ENCODE measurements around the gene RBM11.
"Not testable (repeated sequence)": the region's sequence is repeated elsewhere in the genome, so short reads cannot be mapped to it uniquely, and the experiment has no call there.

RBM11 gene

GRCh38 chr21:14215971-14216641 is at the start of gene RBM11:
Gene RBM11 (plus strand): TSS chr21:14216157. CDS start chr21:14216187, 30 bp downstream.
- DNase-seq (ENCODE audit: low read depth in 2 of 2), result peak; percentile 32 to 74

- not testable (repeated sequence) for DNase-seq (ENCODE audit: low read depth in 2 of 2)
These were observed 49.3 kb upstream of the RBM11 start for GRCh38 chr21:14166463-14167223.

- DNase-seq (ENCODE audit: low read depth in 2 of 2), result no peak
These were observed 9.7 kb upstream of the RBM11 start for GRCh38 chr21:14206222-14206621.

- no peak for DNase-seq (ENCODE audit: low read depth in 2 of 2)
These were observed 5.2 kb upstream of the RBM11 start, which contains the start of gene LIPI for GRCh38 chr21:14210738-14211137. Gene LIPI (minus strand): TSS chr21:14210955. CDS start chr21:14210845, 110 bp downstream.

GRCh38 chr21:14213164-14213563 is 2.8 kb upstream of the RBM11 start:
- DNase-seq (ENCODE audit: low read depth in 2 of 2), result no peak

GRCh38 chr21:14223365-14223764 is 7.4 kb downstream of the RBM11 start:
- DNase-seq (ENCODE audit: low read depth in 2 of 2), result no peak

GRCh38 chr21:14229399-14229798 is 13.4 kb downstream of the RBM11 start:
- DNase-seq (ENCODE audit: low read depth in 2 of 2), result no peak

- no peak for DNase-seq (ENCODE audit: low read depth in 2 of 2)
These were observed 19.1 kb downstream of the RBM11 start for GRCh38 chr21:14235101-14235500.

GRCh38 chr21:14236180-14236579 is 20.2 kb downstream of the RBM11 start:
- DNase-seq (ENCODE audit: low read depth in 2 of 2), result no peak

- no peak for DNase-seq (ENCODE audit: low read depth in 2 of 2)
These were observed 23.3 kb downstream of the RBM11 start for GRCh38 chr21:14239281-14239680.

- no peak for DNase-seq (ENCODE audit: low read depth in 2 of 2)
These were observed 25.3 kb downstream of the RBM11 start for GRCh38 chr21:14241297-14241696.

GRCh38 chr21:14243461-14243860 is 27.5 kb downstream of the RBM11 start:
- DNase-seq (ENCODE audit: low read depth in 2 of 2), result no peak

- DNase-seq (ENCODE audit: low read depth in 2 of 2), result no peak
These were observed 27.9 kb downstream of the RBM11 start for GRCh38 chr21:14243874-14244273.

GRCh38 chr21:14244911-14245310 is 29.0 kb downstream of the RBM11 start:
- no peak for DNase-seq (ENCODE audit: low read depth in 2 of 2)

- no peak for DNase-seq (ENCODE audit: low read depth in 2 of 2)
These were observed 29.8 kb downstream of the RBM11 start for GRCh38 chr21:14245711-14246110.

GRCh38 chr21:14251336-14251735 is 35.4 kb downstream of the RBM11 start:
- no peak for DNase-seq (ENCODE audit: low read depth in 2 of 2)

- no peak for DNase-seq (ENCODE audit: low read depth in 2 of 2)
These were observed 43.8 kb downstream of the RBM11 start for GRCh38 chr21:14259747-14260146.

- no peak for DNase-seq (ENCODE audit: low read depth in 2 of 2)
These were observed 44.3 kb downstream of the RBM11 start for GRCh38 chr21:14260174-14260764.

GRCh38 chr21:14262039-14262438 is 46.1 kb downstream of the RBM11 start:
- DNase-seq (ENCODE audit: low read depth in 2 of 2), result no peak

GRCh38 chr21:14263879-14264278 is 47.9 kb downstream of the RBM11 start:
- no peak for DNase-seq (ENCODE audit: low read depth in 2 of 2)

GRCh38 chr21:14265023-14265422 is 49.1 kb downstream of the RBM11 start:
- no peak for DNase-seq (ENCODE audit: low read depth in 2 of 2)

- no peak for DNase-seq (ENCODE audit: low read depth in 2 of 2)
These were observed 51.1 kb downstream of the RBM11 start for GRCh38 chr21:14267076-14267475.

GRCh38 chr21:14270631-14271030 is 54.7 kb downstream of the RBM11 start:
- DNase-seq (ENCODE audit: low read depth in 2 of 2), result no peak
